GM19372 (cell line): ENCODE data around the gene MYH3.

Source experiments
- ATAC-seq: cut with Tn5 transposase; IDR thresholded peaks from one replicate; pipeline ENCODE4 v1.9.1; 2021; ENCODE audit warnings: mild to moderate bottlenecking, low read depth, moderate library complexity; ENCODE audit not compliant: unreplicated experiment

MYH3 gene

DNA sequence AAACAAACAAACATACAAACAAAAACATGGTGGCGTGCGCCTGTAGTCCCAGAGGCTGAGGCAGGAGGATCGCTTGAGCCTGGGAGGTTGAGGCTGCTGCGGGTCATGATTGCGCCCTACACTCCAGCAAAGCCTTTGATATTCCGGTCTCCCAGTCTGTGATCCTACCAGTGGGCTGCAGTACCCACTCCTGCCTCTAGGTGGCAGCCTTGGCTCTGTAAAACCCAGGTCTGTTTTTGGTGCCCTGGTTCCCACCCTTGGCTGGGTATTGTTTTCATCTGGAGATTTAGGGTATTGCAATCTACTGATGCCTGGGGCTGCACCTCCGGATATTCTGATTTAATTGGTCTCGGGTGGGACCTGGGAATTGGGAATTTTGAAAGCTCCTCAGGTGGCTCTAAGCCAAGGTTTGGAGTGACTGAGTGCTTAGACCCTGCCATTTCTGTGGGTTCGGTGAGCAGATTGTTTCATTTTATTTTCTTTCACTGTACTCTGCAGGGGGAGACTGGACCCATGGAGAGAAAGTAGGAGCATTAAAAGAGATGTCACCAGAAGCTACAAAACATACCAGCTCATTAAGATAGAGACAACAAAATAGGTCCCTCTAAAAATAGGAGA, 40.5 kb downstream of the MYH3 start:
- peak; percentile 46 for ATAC-seq

DNA sequence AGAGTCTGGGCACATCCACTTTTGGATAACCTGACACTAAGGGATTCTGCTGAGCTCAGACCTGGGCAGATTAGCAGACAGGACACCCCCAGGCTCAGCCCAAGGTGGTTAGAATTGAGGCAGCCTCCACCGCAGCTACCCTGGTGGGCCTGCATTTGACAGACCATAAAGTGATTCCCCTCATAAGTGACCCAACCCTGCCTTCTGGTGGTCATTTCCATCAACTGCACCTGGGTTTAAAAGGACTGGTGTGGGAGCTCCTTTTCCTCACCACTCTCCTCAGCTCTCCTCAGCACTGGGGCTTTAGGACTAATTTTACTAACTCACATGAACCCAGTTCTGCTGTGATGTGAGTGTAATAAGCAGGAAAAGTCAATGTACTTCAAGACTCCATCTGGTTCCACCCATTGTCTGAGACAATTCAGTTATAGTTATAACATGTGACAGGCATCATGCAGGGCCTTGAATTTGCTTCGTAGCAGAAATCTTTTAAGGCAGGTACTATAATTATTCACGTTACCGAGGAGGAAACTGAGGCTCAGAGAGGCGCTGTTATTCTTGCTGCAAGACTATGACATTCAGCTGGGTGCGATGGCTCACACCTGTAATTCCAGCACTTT, 42.5 kb downstream of the MYH3 start:
- no peak for ATAC-seq

DNA sequence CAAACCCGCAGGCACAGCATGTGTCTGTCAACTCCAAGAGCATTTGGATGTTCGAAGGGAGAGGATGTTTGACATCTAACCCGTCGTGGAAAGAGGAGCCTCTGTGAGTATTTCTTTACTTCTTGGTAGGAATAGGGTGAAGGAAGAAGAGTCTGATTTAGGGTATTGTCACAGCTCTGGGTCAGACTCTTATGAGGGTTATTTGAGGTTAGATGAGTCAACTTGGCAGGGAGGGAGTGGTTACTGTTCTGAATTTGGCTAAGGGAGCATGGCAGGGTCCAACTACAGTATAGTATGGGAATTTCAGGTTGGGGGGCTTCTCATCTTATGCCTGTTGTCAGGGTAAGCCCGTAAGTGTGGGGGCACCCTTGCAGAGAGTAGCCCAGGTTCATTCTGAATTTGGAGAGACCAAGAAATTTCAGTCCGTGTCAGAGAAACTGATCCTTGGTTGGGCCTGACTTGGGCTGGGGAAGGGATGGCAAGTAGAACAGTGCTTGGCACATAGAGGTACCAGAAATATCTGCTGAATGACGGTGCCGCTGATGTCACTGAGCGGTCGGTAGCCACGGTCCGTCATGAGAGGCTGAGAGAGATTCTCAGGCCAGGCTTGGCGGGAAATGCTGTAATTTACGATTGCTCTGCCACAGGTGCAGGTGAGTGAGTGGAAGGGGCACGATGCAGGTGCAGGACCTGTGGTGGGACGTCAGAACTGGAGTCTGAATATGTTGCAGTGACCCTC, 43.2 kb downstream of the MYH3 start:
- no peak for ATAC-seq

DNA sequence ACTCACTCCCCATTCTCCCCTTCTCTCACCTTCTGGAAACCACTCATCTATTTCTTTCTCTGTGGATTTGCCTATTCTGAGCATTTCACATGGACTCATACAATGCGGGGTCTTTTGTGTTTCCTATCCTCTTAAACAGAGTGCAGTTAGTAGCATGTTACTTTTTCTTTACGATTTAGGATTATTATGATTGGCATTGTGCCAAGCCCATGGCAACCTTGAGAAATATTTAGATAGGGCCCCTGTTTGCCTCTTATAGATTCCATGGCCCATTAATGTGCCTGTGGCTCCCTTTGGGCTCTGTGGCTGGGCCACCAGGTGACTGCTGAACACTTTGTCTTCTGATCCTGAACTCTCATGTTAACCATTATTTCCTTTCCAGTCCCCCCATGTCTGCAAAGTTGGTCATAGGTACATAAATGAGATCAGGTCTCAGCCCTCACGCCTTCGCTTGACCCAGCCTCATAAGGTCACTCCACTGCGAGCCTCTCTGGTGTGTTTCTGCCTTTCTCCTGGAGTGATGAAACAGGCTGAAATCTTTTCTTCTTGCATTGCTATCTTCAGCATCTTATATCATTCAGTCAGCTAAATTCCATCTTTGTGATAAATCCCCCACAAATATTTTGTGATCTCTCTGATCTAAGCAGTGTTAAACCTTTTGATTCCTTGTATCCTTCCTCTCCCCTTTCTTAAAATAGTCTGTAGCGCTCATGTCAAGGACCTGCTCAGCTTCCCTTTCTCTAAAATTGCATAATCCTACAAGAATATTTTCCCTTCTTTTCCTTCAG, 44.0 kb downstream of the MYH3 start:
- no peak for ATAC-seq

DNA sequence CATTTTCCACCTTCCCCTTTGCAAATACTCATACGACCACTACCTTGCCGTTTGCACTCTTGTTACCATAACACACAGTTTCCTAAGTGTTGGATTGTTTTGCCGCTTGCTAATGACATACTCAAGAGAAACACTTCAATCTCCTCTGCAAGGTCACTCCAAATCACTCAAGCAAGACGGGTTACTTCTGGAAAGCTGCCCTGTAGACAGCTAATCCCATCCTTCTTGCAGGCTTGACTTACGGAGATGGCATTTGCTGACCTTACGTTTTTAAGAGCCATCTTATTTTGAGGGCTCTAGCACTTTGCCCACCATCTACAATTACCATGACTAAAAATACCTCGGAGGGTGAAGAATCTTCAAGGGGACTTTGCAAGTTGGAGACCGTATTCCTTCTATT, 46.2 kb downstream of the MYH3 start:
- no peak for ATAC-seq

- ATAC-seq, result no peak
These were observed 48.9 kb downstream of the MYH3 start for GRCh38 chr17:10608244-10608643.

GRCh38 chr17:10606110-10606509, 51.0 kb downstream of the MYH3 start:
- no peak for ATAC-seq

GRCh38 chr17:10605221-10605783, 51.8 kb downstream of the MYH3 start:
- ATAC-seq, result no peak

- no peak for ATAC-seq
These were observed 52.6 kb downstream of the MYH3 start for GRCh38 chr17:10604521-10604920.

- ATAC-seq, result no peak
These were observed 53.2 kb downstream of the MYH3 start for GRCh38 chr17:10603931-10604330.

GRCh38 chr17:10600571-10600970, 56.5 kb downstream of the MYH3 start:
- no peak for ATAC-seq

GRCh38 chr17:10598621-10599020, 58.5 kb downstream of the MYH3 start:
- ATAC-seq, result no peak

DNA sequence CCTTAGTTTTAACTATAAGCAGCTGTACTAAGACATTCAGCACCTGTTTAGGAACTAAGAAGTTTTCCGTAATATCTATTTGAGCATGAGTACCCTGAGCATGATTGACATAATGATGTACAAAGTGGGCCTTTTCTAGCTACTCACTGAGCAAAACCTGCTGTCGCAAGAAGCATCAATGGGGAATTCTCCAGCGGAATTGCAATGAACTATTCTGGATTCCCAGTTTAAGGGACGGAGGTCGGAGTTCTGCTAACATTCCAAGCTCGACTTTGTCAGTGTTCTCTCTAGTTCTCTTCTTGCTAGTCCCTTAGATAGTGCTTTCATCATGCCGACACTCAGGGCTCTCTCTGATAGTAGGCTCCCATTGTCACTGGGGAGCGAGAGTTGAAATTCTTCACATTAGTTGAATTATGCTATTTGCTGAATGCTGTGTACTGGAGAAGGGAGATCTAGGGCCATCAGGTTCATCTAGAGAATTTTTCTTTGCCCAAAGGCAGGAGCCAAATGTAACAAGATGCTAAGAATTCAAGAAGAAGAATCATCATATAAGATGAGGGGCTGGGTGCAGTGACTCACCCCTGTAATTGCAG, 67.5 kb downstream of the MYH3 start:
- no peak for ATAC-seq

- no peak for ATAC-seq
These were observed 71.6 kb downstream of the MYH3 start for GRCh38 chr17:10585529-10585928.

DNA sequence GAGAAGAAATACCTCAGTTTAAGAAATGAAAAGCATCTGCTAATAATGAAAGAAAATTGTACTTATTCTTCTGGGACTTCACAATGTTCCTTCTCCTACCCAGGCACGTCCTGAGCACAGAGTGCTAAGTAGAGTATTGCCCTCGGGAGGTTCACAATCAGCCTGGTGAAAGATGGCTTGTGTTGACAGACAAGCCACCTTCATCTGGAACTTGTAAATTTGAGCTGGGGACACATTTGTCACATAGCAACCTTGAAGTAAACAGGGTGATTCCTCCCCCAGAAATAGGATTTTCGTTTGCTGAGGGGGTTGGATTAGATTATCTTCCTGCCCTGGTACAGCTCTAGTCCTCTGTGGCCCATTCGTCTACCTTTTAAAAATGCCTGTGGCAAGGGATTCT, 73.3 kb downstream of the MYH3 start:
- ATAC-seq, result no peak

DNA sequence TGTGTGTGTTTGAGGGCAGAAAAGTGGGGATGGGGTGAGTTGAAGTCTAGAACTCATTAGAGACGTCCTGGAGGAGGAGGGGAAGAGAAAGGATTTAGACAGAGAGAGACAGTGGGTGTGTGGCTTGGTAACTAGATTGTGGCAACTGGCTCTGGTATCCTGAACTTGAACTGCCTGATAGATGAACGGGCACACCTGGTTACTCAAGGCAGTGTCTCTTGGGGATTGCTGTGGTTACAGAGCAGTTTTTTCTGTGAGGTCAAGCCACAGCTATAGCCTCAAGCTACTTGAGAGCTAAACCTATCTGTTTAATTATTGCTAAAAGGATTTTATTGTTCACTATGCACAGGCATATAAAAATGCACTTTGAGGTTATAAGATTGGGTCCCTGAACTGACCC, 77.8 kb downstream of the MYH3 start:
- no peak for ATAC-seq
